Activated CD8-positive, alpha-beta T cell treated with anti-CD3 and anti-CD28 coated beads for 36 hours (primary cell): ENCODE measurements around the gene PRDX3. TPM values are rescaled to one million over a fixed set of nuclear protein-coding genes. Genes with fewer than 3 reads are reported as not detected.

Experiments used
- ATAC-seq: fragments of 200-7000 bp; cut with Tn5 transposase; one replicate; pipeline ENCODE4 v1.10.0; 2021; ENCODE audit warnings: mild to moderate bottlenecking, moderate library complexity
- CTCF ChIA-PET: fragments of 350-600 bp; sonication (Branson Sonifier 250); formaldehyde crosslinking; loops from one replicate; lab custom pipeline; 2021; ENCODE audit warnings: antibody characterized with exemption; lab: Charles Lee
- POLR2A ChIA-PET: fragments of 350-600 bp; sonication (Branson Sonifier 250); formaldehyde crosslinking; loops from one replicate; lab custom pipeline; 2021; ENCODE audit warnings: antibody characterized with exemption; lab: Charles Lee
- DNase-seq: peaks from one replicate; pipeline ENCODE4 v3.0.0-alpha.2; 2020
- H3K27ac Mint-ChIP-seq: one replicate; pipeline ENCODE4 v1.8.0; 2021; ENCODE audit warnings: mild to moderate bottlenecking, mixed read lengths
- H3K27me3 Mint-ChIP-seq: one replicate; pipeline ENCODE4 v1.8.0; 2021; ENCODE audit warnings: mixed read lengths
- H3K36me3 Mint-ChIP-seq: one replicate; pipeline ENCODE4 v1.8.0; 2021; ENCODE audit warnings: low read depth, mixed read lengths
- H3K4me1 Mint-ChIP-seq: one replicate; pipeline ENCODE4 v1.8.0; 2021; ENCODE audit warnings: low read depth, mixed read lengths
- H3K4me3 Mint-ChIP-seq: one replicate; pipeline ENCODE4 v1.8.0; 2021; ENCODE audit warnings: mild to moderate bottlenecking, moderate library complexity, mixed read lengths
- H3K9me3 Mint-ChIP-seq: one replicate; pipeline ENCODE4 v1.8.0; 2021; ENCODE audit warnings: mixed read lengths
- intact Hi-C: fragments of 100-400 bp; cut with micrococcal nuclease; formaldehyde crosslinking; loops from one replicate; pipeline ENCODE4 v1.10.0; 2022
- total RNA-seq, 2 experiments: library from RNA; stranded (reverse); gene quantifications; one replicate each; pipeline ENCODE4 v1.2.3, GENCODE V29; 2021
- TF ChIP-seq, protein P1 (sequence below): fragments of 200-600 bp; IDR thresholded peaks from one replicate; pipeline ENCODE4 v1.8.0; 2022; ENCODE audit warnings: antibody characterized with exemption, mild to moderate bottlenecking

The PRDX3 gene
- total RNA-seq, 2 experiments from 2014 or later = 198 to 203 TPM

DNA sequence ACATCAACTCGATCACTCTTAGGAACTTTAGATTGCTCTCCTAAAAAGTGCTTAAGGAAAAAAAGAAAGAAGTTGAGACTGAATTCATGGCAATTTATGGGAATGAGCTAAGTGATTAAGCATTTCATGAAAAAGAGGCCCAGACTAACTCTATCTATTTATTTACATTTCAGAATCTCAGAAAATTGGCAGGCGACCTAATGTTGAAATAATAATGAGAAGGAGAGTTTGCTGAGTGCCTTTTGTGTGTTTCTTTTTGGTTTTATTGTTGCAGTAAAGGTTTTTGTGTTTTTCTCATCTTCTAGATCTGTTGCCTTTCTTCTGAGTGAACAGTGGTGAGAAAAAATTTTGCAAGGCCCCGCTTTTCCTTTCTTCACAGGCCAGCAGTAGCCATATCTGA lies 32.6 kb upstream of the PRDX3 start:
- intact Hi-C loops = no loop called here
- H3K4me1 Mint-ChIP-seq = peaks cover 48% of the 10 kb centered on the region
- ChIA-PET POLR2A (interaction anchor here (0.8 kb wide), 1 partner anchor 23 kb away, joined by 3 read pairs; no protein-coding TSS in a partner anchor), CTCF (interaction anchor here (0.8 to 5.5 kb wide), 8 partner anchors 9 to 119 kb away, joined by 3 to 31 read pairs (median 4); no protein-coding TSS in a partner anchor)
- DNase-seq (no peak), ATAC-seq (no peak)
- no peaks in the 10 kb centered on the region for H3K9me3 Mint-ChIP-seq
- H3K36me3 Mint-ChIP-seq = no peaks in the 10 kb centered on the region
- peak overlapping the region; percentile 68 for H3K4me3 Mint-ChIP-seq
- TF ChIP-seq, protein P1, sequence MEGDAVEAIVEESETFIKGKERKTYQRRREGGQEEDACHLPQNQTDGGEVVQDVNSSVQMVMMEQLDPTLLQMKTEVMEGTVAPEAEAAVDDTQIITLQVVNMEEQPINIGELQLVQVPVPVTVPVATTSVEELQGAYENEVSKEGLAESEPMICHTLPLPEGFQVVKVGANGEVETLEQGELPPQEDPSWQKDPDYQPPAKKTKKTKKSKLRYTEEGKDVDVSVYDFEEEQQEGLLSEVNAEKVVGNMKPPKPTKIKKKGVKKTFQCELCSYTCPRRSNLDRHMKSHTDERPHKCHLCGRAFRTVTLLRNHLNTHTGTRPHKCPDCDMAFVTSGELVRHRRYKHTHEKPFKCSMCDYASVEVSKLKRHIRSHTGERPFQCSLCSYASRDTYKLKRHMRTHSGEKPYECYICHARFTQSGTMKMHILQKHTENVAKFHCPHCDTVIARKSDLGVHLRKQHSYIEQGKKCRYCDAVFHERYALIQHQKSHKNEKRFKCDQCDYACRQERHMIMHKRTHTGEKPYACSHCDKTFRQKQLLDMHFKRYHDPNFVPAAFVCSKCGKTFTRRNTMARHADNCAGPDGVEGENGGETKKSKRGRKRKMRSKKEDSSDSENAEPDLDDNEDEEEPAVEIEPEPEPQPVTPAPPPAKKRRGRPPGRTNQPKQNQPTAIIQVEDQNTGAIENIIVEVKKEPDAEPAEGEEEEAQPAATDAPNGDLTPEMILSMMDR = no peak
- peak overlapping the region; percentile 91 for H3K27ac Mint-ChIP-seq
- H3K27me3 Mint-ChIP-seq = no peaks in the 10 kb centered on the region

DNA sequence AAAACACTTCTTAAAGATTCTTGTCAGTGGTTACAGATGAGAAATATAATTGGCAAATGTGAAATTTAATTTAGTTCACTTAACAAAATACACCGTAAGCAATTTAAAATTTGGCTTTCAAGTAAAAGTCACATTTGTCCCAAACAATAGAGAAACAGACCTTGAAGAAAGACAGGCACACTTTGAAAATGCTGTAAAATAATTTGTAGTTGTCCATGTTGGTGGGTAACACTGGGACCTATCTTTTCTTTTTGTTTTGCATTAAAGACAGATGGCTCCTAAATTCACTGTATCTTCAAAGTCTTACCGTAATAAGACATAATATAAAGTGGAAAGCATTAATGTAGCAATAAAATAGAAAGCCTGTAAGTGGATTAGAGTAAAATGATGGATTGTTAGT lies 32.0 kb upstream of the PRDX3 start:
- peaks cover 52% of the 10 kb centered on the region for H3K4me1 Mint-ChIP-seq
- ATAC-seq = no peak
- TF ChIP-seq, protein P1 = no peak
- H3K4me3 Mint-ChIP-seq = no peak overlapping the region
- H3K27ac Mint-ChIP-seq = peak overlapping the region; percentile 91
- H3K36me3 Mint-ChIP-seq = no peaks in the 10 kb centered on the region
- no peaks in the 10 kb centered on the region for H3K9me3 Mint-ChIP-seq
- ChIA-PET CTCF (interaction anchor here (0.6 to 5.5 kb wide), 16 partner anchors 8 to 208 kb away, joined by 3 to 34 read pairs (median 6); no protein-coding TSS in a partner anchor), POLR2A (interaction anchor here (0.8 kb wide), 1 partner anchor 24 kb away, joined by 3 read pairs; no protein-coding TSS in a partner anchor)
- DNase-seq = no peak
- no peaks in the 10 kb centered on the region for H3K27me3 Mint-ChIP-seq
- intact Hi-C loops = no loop called here

DNA sequence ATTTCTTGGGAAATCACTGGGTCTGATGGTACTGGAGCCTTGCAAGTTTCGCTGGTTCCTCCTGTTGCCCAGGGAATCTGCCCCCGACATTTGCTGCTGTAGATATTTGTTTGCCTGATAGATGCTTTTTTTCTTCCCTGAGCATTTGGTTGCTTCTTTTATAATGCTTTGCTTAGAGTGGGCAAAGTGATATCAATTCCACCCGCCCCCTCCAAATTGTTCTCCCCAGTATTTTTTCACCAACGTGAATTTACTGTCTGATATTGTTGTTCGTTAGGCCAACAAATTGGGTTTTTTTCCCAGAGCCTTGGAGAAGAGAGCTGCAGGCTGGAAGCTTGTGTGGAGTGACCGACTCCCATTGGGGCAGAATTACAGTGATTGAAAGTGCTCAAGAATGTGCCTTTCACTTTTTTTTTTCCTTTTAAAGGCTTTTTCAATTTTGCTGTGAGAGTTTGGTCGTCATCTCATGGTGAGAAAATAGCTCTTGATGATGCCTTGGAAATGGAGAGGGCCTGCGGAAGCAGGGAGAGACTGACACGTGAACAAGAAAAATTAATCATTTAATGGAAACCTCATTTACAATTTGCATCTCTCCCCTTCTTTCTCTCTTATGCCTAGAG lies 31.2 kb upstream of the PRDX3 start:
- ChIA-PET POLR2A (interaction anchor here (0.8 to 4.2 kb wide), 6 partner anchors 19 to 96 kb away, joined by 3 to 19 read pairs (median 4); no protein-coding TSS in a partner anchor), CTCF (interaction anchor here (0.6 to 5.5 kb wide), 25 partner anchors 8 to 321 kb away, joined by 3 to 34 read pairs (median 4); no protein-coding TSS in a partner anchor)
- no peak for DNase-seq

DNA sequence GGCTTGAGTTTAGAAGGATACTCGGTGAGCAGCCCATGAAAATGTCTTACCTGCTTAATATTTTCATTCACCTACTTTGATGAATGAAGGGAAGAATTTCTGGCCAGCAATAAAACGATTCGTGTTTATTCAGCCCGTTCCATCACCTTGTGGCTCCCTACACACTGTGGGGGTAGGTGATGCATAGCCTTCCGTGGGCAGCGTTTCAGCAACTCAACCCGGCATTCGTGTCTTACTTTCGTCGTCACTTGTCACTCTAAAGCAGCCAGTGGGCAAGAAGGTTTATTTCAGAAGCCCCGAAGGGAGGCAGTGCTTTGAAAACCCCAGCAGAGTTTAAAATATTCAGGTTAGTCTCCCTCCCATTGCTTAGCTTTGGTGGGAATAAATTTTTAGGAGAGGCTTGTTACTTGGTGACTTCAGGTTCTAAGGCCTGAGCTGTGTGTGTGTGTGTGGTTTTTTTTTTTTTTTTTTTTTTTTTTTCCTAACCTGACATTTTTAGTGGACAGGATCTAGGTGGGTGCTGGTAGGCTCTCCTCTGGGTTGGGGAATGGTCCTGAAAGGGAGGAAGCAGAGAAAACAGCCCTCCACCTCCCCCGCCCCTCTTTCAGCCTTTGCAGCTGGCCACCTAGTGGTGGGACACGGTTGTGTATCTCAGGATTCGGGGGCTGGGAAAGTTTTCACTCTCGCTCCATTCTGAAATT lies 30.6 kb upstream of the PRDX3 start:
- TF ChIP-seq, protein P1 = peak; percentile 92
- H3K27me3 Mint-ChIP-seq = no peaks in the 10 kb centered on the region
- H3K27ac Mint-ChIP-seq = peak overlapping the region; percentile 82
- ATAC-seq = peak; percentile 22
- intact Hi-C loops = loop anchor here (2.0 to 5.0 kb wide), 4 partner anchors 62 to 388 kb away; partner anchors contain the start of gene TIAL1
- POLR2A ChIA-PET = interaction anchor here (0.8 to 4.2 kb wide), 8 partner anchors 20 to 106 kb away, joined by 3 to 27 read pairs (median 4); no protein-coding TSS in a partner anchor
- peak overlapping the region; percentile 88 for H3K4me3 Mint-ChIP-seq
- peak; percentile 81 for DNase-seq
- no peaks in the 10 kb centered on the region for H3K9me3 Mint-ChIP-seq
- CTCF ChIA-PET = interaction anchor here (0.7 to 5.5 kb wide), 23 partner anchors 9 to 321 kb away, joined by 3 to 34 read pairs (median 4); no protein-coding TSS in a partner anchor
- no peaks in the 10 kb centered on the region for H3K36me3 Mint-ChIP-seq
- peaks cover 51% of the 10 kb centered on the region for H3K4me1 Mint-ChIP-seq

More for the DNA sequence above, 31.2 kb upstream of the PRDX3 start:
- TF ChIP-seq, protein P1 = peak; percentile 10
- H3K27me3 Mint-ChIP-seq = no peaks in the 10 kb centered on the region
- H3K9me3 Mint-ChIP-seq = no peaks in the 10 kb centered on the region
- peak overlapping the region; percentile 82 for H3K27ac Mint-ChIP-seq
- no peaks in the 10 kb centered on the region for H3K36me3 Mint-ChIP-seq
- intact Hi-C loops = loop anchor here (2.0 to 5.0 kb wide), 4 partner anchors 61 to 387 kb away; partner anchors contain the start of gene TIAL1
- no peak for ATAC-seq
- H3K4me1 Mint-ChIP-seq = peaks cover 52% of the 10 kb centered on the region
- peak overlapping the region; percentile 88 for H3K4me3 Mint-ChIP-seq
